Gastroesophageal sphincter (tissue), 4 donors: ENCODE data around the gene ZBTB46. TPM values are rescaled to one million over a fixed set of nuclear protein-coding genes. Genes with fewer than 3 reads are reported as not detected.
A peak's percentile ranks its signal among the peaks of the same experiment; 100 is the strongest.
"Not testable (repeated sequence)": the region's sequence is repeated elsewhere in the genome, so short reads cannot be mapped to it uniquely, and the experiment has no call there.

Experiments
- ATAC-seq: fragments of 150-250 bp; one replicate; pipeline ENCODE4 v1.9.1; 2016; ENCODE audit warnings: mild to moderate bottlenecking, moderate library complexity
- H3K27ac ChIP-seq, 4 donors: fragments of 200-600 bp; sonication (generic) in 3 of 4; 1 replicate in 3 of 4; 2 replicates in 1 of 4; pipeline ENCODE4 v1.5.1; 2016 to 2019
- H3K27me3 ChIP-seq: fragments of 200-600 bp; sonication (generic); one replicate; pipeline ENCODE4 v1.5.1; 2019
- H3K36me3 ChIP-seq, 2 donors: fragments of 200-600 bp; sonication (generic); one replicate each; pipeline ENCODE4 v1.5.1; 2019; ENCODE audit warnings: control low read depth in 1 of 2
- H3K4me1 ChIP-seq, 3 donors: fragments of 200-600 bp; sonication (generic); 1 replicate in 2 of 3; 2 replicates in 1 of 3; pipeline ENCODE4 v1.5.1; 2016 to 2019; ENCODE audit warnings: control low read depth in 2 of 3
- H3K4me3 ChIP-seq, 2 donors: fragments of 200-600 bp; sonication (generic); one replicate each; pipeline ENCODE4 v1.5.1; 2019; ENCODE audit warnings: mild to moderate bottlenecking in 1 of 2, moderate library complexity in 1 of 2
- H3K9me3 ChIP-seq, 3 donors: fragments of 200-600 bp; sonication (generic); one replicate each; pipeline ENCODE4 v1.5.1; 2017 to 2019; ENCODE audit warnings: control low read depth in 2 of 3
- CTCF ChIP-seq, 4 experiments: fragments of 200-600 bp in 2 of 4; fragments of 450-650 bp in 2 of 4; sonication (generic) in 1 of 4; IDR thresholded peaks; one replicate each; pipeline ENCODE4 v1.5.1; 2017 to 2019; ENCODE audit warnings: antibody characterized with exemption in 4 of 4, mild to moderate bottlenecking in 2 of 4, moderate library complexity in 2 of 4
- EP300 ChIP-seq: sonication (generic); formaldehyde crosslinking; IDR thresholded peaks from one replicate; pipeline ENCODE4 v1.6.1; 2017; ENCODE audit warnings: antibody characterized with exemption, mild to moderate bottlenecking
- POLR2A ChIP-seq, 2 donors: fragments of 450-650 bp; IDR thresholded peaks; one replicate each; pipeline ENCODE4 v1.6.1; 2017; ENCODE audit warnings: antibody characterized with exemption in 2 of 2, mild to moderate bottlenecking in 2 of 2, moderate library complexity in 1 of 2
- POLR2AphosphoS5 ChIP-seq: sonication (generic); formaldehyde crosslinking; IDR thresholded peaks from one replicate; pipeline ENCODE4 v1.6.1; 2017; ENCODE audit warnings: antibody characterized with exemption
- WGBS, 2 donors: methylation state at CpG; one replicate each; pipeline ENCODE4 v1.1.5; 2018; ENCODE audit warnings: low coverage in 1 of 2; 5-methylcytosine and 5-hydroxymethylcytosine counted together
- total RNA-seq, 4 donors: library from RNA; depleted of rRNA; stranded (reverse); fragments of >200 nt; gene quantifications; one replicate each; pipeline ENCODE4 v1.1.0, GENCODE V29; 2016

The ZBTB46 gene
- total RNA-seq, 4 donors from 2014 or later, result 8.1 to 13.8 (median 10.2) TPM

GRCh38 chr20:63777614-63778013 lies 53.5 kb downstream of the ZBTB46 start:
- Histone ChIP-seq H3K27ac (no peak overlapping the region), H3K36me3 (peaks cover 0 to 4% of the 10 kb centered on the region in 2 donors), H3K27me3 (no peaks in the 10 kb centered on the region), H3K4me3 (no peak overlapping the region), H3K4me1 (peaks cover 0 to 30% (median 5%) of the 10 kb centered on the region in 3 donors), H3K9me3 (no peaks in the 10 kb centered on the region)
- ATAC-seq, result no peak
- 92 to 96% methylated on average over 8 to 10 of the region's 13 CpGs for WGBS, 2 donors
- TF ChIP-seq POLR2AphosphoS5 (no peak), POLR2A (IDR thresholded peaks at IDR 0.05) (no peak), EP300 (no peak), CTCF (IDR thresholded peaks at IDR 0.05) (no peak)

GRCh38 chr20:63776875-63777274 lies 54.2 kb downstream of the ZBTB46 start:
- not testable (repeated sequence) for ATAC-seq

GRCh38 chr20:63775096-63775978 lies 55.7 kb downstream of the ZBTB46 start:
- no peak for TF ChIP-seq POLR2AphosphoS5
- no peak for TF ChIP-seq EP300
- TF ChIP-seq POLR2A (IDR thresholded peaks at IDR 0.05), result no peak
- peak in 3 of 4 experiments; percentile 52 to 78 (median 64) for TF ChIP-seq CTCF (IDR thresholded peaks at IDR 0.05)
- no peak for ATAC-seq
- Histone ChIP-seq H3K4me3 (peak overlapping the region in 1 of 2 donors; percentile 29), H3K9me3 (no peaks in the 10 kb centered on the region), H3K27ac (peak overlapping the region in 1 of 4 donors; percentile 17), H3K36me3 (peaks cover 0 to 17% of the 10 kb centered on the region in 2 donors), H3K27me3 (no peaks in the 10 kb centered on the region), H3K4me1 (peaks cover 0 to 34% (median 5%) of the 10 kb centered on the region in 3 donors)
- WGBS, 2 donors, result 22 to 60% methylated on average over 1 to 15 of the region's 67 CpGs

More at GRCh38 chr20:63776875-63777274, 54.2 kb downstream of the ZBTB46 start:
- H3K4me3 ChIP-seq, H3K27ac ChIP-seq, H3K27me3 ChIP-seq, H3K36me3 ChIP-seq, H3K9me3 ChIP-seq: not testable (repeated sequence)
- WGBS, 2 donors, result 89% methylated on average over 7 of the region's 23 CpGs; no CpG with 5 or more reads in 1 of the 2 donors
- H3K4me1 ChIP-seq, result peaks cover 0 to 34% (median 5%) of the 10 kb centered on the region in 3 donors

- 73 to 83% methylated on average over 2 to 4 of the region's 15 CpGs for WGBS, 2 donors
- Histone ChIP-seq H3K9me3 (no peaks in the 10 kb centered on the region), H3K4me1 (peaks cover 0 to 34% (median 5%) of the 10 kb centered on the region in 3 donors), H3K27me3 (no peaks in the 10 kb centered on the region), H3K27ac (no peak overlapping the region), H3K4me3 (no peak overlapping the region), H3K36me3 (peaks cover 0 to 26% of the 10 kb centered on the region in 2 donors)
- TF ChIP-seq POLR2A (IDR thresholded peaks at IDR 0.05) (no peak), POLR2AphosphoS5 (no peak), CTCF (IDR thresholded peaks at IDR 0.05) (no peak), EP300 (no peak)
- ATAC-seq, result no peak
These were observed 56.8 kb downstream of the ZBTB46 start for GRCh38 chr20:63774306-63774705.

GRCh38 chr20:63773571-63774241 lies 57.4 kb downstream of the ZBTB46 start:
- H3K9me3 ChIP-seq, result no peaks in the 10 kb centered on the region
- no peaks in the 10 kb centered on the region for H3K27me3 ChIP-seq
- no peak for ATAC-seq
- peaks cover 0 to 34% (median 5%) of the 10 kb centered on the region in 3 donors for H3K4me1 ChIP-seq
- WGBS, 2 donors, result 80 to 100% methylated on average over 4 to 5 of the region's 33 CpGs
- peaks cover 0 to 32% of the 10 kb centered on the region in 2 donors for H3K36me3 ChIP-seq
- no peak overlapping the region for H3K27ac ChIP-seq
- H3K4me3 ChIP-seq, result no peak overlapping the region
- TF ChIP-seq POLR2AphosphoS5 (no peak), POLR2A (IDR thresholded peaks at IDR 0.05) (no peak)
